Chondrocyte (in vitro differentiated cells): ENCODE measurements around the gene IST1. TPM values are rescaled to one million over a fixed set of nuclear protein-coding genes. Genes with fewer than 3 reads are reported as not detected.

Source experiments
- DNase-seq: peaks from one replicate; pipeline ENCODE4 v3.0.0; 2021; ENCODE audit warnings: mixed read lengths, low spot score
- H3K27ac Mint-ChIP-seq: one replicate; pipeline ENCODE4 v1.8.0; 2021; ENCODE audit warnings: mild to moderate bottlenecking, moderate library complexity, mixed read lengths; ENCODE audit not compliant: unreplicated experiment
- H3K27me3 Mint-ChIP-seq: 2 replicates; pipeline ENCODE4 v1.8.0; 2021; ENCODE audit warnings: low read depth, mixed read lengths
- H3K36me3 Mint-ChIP-seq: 2 replicates; pipeline ENCODE4 v1.8.0; 2021; ENCODE audit warnings: low read depth, mixed read lengths
- H3K4me1 Mint-ChIP-seq: 2 replicates; pipeline ENCODE4 v1.8.0; 2021; ENCODE audit warnings: low read depth, mild to moderate bottlenecking, mixed read lengths
- H3K4me3 Mint-ChIP-seq: one replicate; pipeline ENCODE4 v1.8.0; 2021; ENCODE audit warnings: mild to moderate bottlenecking, moderate library complexity, mixed read lengths; ENCODE audit not compliant: unreplicated experiment
- H3K9me3 Mint-ChIP-seq: 2 replicates; pipeline ENCODE4 v1.8.0; 2021; ENCODE audit warnings: low read depth, mixed read lengths
- CTCF ChIP-seq: fragments of 200-600 bp; sonication (generic); IDR thresholded peaks from 2 replicates; pipeline ENCODE4 v1.5.0; 2021; ENCODE audit warnings: antibody characterized with exemption, mild to moderate bottlenecking, moderate library complexity
- total RNA-seq: library from RNA; stranded (reverse); gene quantifications from 3 replicates; pipeline ENCODE4 v1.2.1, GENCODE V29; 2021

The IST1 gene
- total RNA-seq, 1 donor from 2014 or later, result 172 TPM

DNA sequence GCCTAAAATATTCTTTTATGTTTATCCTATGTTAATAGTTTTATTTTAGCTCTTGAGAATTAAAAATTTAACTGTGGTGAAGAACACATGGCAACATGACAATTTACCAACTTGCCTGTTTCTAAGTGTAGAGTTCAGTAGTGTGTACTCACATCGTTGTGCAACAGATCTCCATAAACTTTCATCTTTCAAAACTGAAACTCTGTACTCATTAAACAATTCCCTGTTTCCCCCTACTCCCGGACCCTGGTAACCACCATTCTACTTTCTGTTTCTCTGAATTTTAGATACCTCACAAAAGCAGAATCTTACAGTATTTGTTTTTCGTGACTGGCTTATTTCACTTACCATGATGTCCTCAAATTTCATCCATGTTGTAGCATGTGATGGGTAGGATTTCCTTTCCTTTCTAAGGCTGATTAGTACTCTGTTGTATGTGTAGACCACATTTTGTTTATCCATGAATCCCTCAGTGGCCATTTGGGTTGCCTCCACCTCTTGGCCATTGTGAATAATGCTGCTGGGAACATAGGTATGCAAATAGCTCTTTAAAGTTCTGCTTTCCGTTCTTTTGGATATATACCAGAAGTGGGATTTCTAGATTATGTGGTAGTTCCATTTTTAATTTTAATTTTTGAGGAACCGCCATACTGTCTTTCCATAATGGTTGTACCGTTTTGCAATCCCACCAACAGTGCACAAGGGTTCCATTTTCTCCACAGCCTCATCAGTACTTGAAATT is 17.4 kb downstream of the IST1 start:
- peaks cover 15% of the 10 kb centered on the region for H3K36me3 Mint-ChIP-seq
- no peak for TF ChIP-seq CTCF
- no peaks in the 10 kb centered on the region for H3K9me3 Mint-ChIP-seq
- no peak overlapping the region for H3K27ac Mint-ChIP-seq
- peaks cover 44% of the 10 kb centered on the region for H3K4me1 Mint-ChIP-seq
- no peaks in the 10 kb centered on the region for H3K27me3 Mint-ChIP-seq
- no peak for DNase-seq
- no peak overlapping the region for H3K4me3 Mint-ChIP-seq

- Mint-ChIP-seq H3K4me3 (no peak overlapping the region), H3K4me1 (peaks cover 47% of the 10 kb centered on the region), H3K27me3 (no peaks in the 10 kb centered on the region), H3K27ac (no peak overlapping the region), H3K9me3 (no peaks in the 10 kb centered on the region), H3K36me3 (peaks cover 29% of the 10 kb centered on the region)
- no peak for DNase-seq
- no peak for TF ChIP-seq CTCF
These were observed 19.5 kb downstream of the IST1 start for GRCh38 chr16:71914802-71915201.

DNA sequence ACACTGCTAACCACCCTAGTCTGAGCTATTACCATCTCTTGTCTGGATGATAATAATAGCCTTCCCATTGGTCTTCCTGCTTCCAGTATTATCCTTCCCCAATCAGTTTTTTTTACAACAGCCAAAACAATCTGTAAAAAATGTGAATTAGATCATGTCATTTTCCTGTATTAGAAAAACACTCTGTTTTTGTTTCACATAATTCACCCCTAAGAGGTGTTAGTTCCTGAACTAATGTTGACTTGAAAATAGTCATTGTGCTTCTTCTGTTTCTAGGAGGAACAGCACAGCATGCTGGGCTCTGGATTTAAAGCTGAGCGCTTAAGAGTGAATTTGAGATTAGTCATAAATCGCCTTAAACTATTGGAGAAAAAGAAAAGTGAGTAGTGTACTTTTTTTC is 20.0 kb downstream of the IST1 start:
- Mint-ChIP-seq H3K4me1 (peaks cover 44% of the 10 kb centered on the region), H3K36me3 (peaks cover 31% of the 10 kb centered on the region), H3K27ac (peak overlapping the region; percentile 39)

DNA sequence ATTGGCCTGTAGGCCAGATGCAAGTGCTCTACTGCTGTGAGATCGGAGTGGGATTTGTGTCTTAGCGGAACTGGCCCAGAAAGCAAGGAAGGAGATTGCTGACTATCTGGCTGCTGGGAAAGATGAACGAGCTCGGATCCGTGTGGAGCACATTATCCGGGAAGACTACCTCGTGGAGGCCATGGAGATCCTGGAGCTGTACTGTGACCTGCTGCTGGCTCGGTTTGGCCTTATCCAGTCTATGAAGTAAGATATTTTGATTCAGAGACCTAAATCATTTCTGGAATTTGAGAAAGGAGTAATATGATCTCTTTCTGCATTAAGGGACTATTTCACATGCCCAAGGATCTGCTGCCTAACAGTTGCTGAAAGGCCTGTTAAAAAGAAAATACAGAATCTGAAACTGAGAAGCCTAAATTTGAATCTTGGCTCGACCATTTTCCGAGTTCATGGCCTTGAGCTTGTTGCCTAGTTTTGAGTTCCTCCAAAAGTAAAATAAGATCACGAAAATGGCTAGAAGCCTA is 21.1 kb downstream of the IST1 start:
- TF ChIP-seq CTCF, result no peak
- H3K4me1 Mint-ChIP-seq, result peaks cover 44% of the 10 kb centered on the region
- H3K9me3 Mint-ChIP-seq, result no peaks in the 10 kb centered on the region
- no peak for DNase-seq
- peak overlapping the region; percentile 38 for H3K4me3 Mint-ChIP-seq
- H3K27ac Mint-ChIP-seq, result peak overlapping the region; percentile 91
- H3K27me3 Mint-ChIP-seq, result no peaks in the 10 kb centered on the region
- peaks cover 40% of the 10 kb centered on the region for H3K36me3 Mint-ChIP-seq

More for the DNA sequence above, 20.0 kb downstream of the IST1 start:
- TF ChIP-seq CTCF, result no peak
- H3K27me3 Mint-ChIP-seq, result no peaks in the 10 kb centered on the region
- no peak overlapping the region for H3K4me3 Mint-ChIP-seq
- no peak for DNase-seq
- no peaks in the 10 kb centered on the region for H3K9me3 Mint-ChIP-seq

DNA sequence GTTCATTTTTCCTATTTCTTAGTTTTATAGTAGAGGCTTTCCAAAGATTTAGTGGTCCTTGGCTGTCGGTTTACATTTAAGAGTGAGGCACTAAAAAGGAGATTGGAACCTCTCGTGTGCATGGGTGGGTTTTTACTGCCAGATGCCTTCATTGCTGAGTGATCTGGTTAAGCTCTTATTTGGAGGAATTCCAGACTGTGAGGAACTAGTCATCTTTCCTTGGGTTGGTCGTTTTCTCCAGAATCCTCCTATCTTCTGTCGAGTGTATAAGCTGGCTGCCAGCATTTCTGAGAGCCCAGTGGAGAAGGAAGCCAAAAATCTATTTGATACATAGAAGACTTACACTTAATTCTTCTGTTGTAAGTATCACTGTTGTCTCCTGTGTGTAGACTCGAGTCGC is 22.6 kb downstream of the IST1 start:
- peaks cover 44% of the 10 kb centered on the region for H3K4me1 Mint-ChIP-seq
- no peaks in the 10 kb centered on the region for H3K9me3 Mint-ChIP-seq

More for the DNA sequence above, 22.6 kb downstream of the IST1 start:
- Mint-ChIP-seq H3K27ac (peak overlapping the region; percentile 57), H3K4me3 (no peak overlapping the region), H3K27me3 (no peaks in the 10 kb centered on the region), H3K36me3 (peaks cover 44% of the 10 kb centered on the region)
- no peak for TF ChIP-seq CTCF
- DNase-seq, result no peak
